Trophoblast cell (in vitro differentiated cells and primary cell): ENCODE measurements around the gene NANOS1.

Experiments
- DNase-seq, 2 donors: peaks; one replicate each; pipeline ENCODE4 v3.0.0-alpha.2; 2016
- H2AFZ ChIP-seq: 2 replicates; pipeline ENCODE4 v1.6.1; 2013; ENCODE audit warnings: low read length, moderate library complexity, mild to moderate bottlenecking; ENCODE audit not compliant: insufficient read depth, poor library complexity
- H2AK5ac ChIP-seq: 2 replicates; pipeline ENCODE4 v1.6.1; 2013; ENCODE audit warnings: mild to moderate bottlenecking, low read length
- H2BK120ac ChIP-seq: 2 replicates; pipeline ENCODE4 v1.6.1; 2013; ENCODE audit warnings: low read length, mild to moderate bottlenecking, moderate library complexity; ENCODE audit not compliant: insufficient read depth, poor library complexity
- H2BK12ac ChIP-seq: 2 replicates; pipeline ENCODE4 v1.6.1; 2013; ENCODE audit warnings: mild to moderate bottlenecking, low read length, moderate library complexity
- H2BK5ac ChIP-seq: 2 replicates; pipeline ENCODE4 v1.6.1; 2013; ENCODE audit warnings: low read length, low read depth, moderate library complexity, mild to moderate bottlenecking; ENCODE audit not compliant: poor library complexity
- H3K14ac ChIP-seq: 2 replicates; pipeline ENCODE4 v1.6.1; 2013; ENCODE audit warnings: mild to moderate bottlenecking, low read length
- H3K18ac ChIP-seq: 2 replicates; pipeline ENCODE4 v1.6.1; 2013; ENCODE audit warnings: mild to moderate bottlenecking, low read length
- H3K23ac ChIP-seq: 2 replicates; pipeline ENCODE4 v1.6.1; 2013; ENCODE audit warnings: low read length
- H3K27ac ChIP-seq: 2 replicates; pipeline ENCODE4 v1.5.1; 2013; ENCODE audit warnings: low read depth, mild to moderate bottlenecking, inconsistent platforms, low read length, moderate library complexity
- H3K27me3 ChIP-seq: 2 replicates; pipeline ENCODE4 v1.6.1; 2013; ENCODE audit warnings: inconsistent platforms, mild to moderate bottlenecking, low read length, moderate library complexity; ENCODE audit not compliant: insufficient read depth
- H3K36me3 ChIP-seq, 2 experiments: 1 replicate in 1 of 2; 2 replicates in 1 of 2; pipeline ENCODE4 v1.6.1; 2013; ENCODE audit warnings: low read length in 2 of 2, mild to moderate bottlenecking in 2 of 2, moderate library complexity in 1 of 2; ENCODE audit not compliant: insufficient read depth in 2 of 2, control insufficient read depth in 1 of 2
- H3K4ac ChIP-seq: 2 replicates; pipeline ENCODE4 v1.6.1; 2013; ENCODE audit warnings: low read depth, mild to moderate bottlenecking, low read length, moderate library complexity
- H3K4me1 ChIP-seq, 2 experiments: 1 replicate in 1 of 2; 2 replicates in 1 of 2; pipeline ENCODE4 v1.6.1; 2013; ENCODE audit warnings: low read length in 2 of 2, mild to moderate bottlenecking in 2 of 2, moderate library complexity in 1 of 2; ENCODE audit not compliant: insufficient read depth in 2 of 2, control insufficient read depth in 1 of 2
- H3K4me2 ChIP-seq: 2 replicates; pipeline ENCODE4 v1.6.1; 2013; ENCODE audit warnings: inconsistent platforms, mild to moderate bottlenecking, low read length, moderate library complexity
- H3K4me3 ChIP-seq: 2 replicates; pipeline ENCODE4 v1.5.1; 2013; ENCODE audit warnings: mild to moderate bottlenecking, low read depth, low read length, inconsistent platforms
- H3K79me1 ChIP-seq: one replicate; pipeline ENCODE4 v1.6.1; 2013; ENCODE audit warnings: low read length
- H3K79me2 ChIP-seq: 2 replicates; pipeline ENCODE4 v1.6.1; 2013; ENCODE audit warnings: low read length, mild to moderate bottlenecking; ENCODE audit not compliant: control insufficient read depth, insufficient read depth, poor library complexity
- H3K9ac ChIP-seq: 2 replicates; pipeline ENCODE4 v1.6.1; 2013; ENCODE audit warnings: mild to moderate bottlenecking, low read length
- H3K9me3 ChIP-seq: 2 replicates; pipeline ENCODE4 v1.6.1; 2013; ENCODE audit warnings: low read depth, mild to moderate bottlenecking, control low read depth, inconsistent platforms, low read length; ENCODE audit not compliant: insufficient read depth
- H4K12ac ChIP-seq: 2 replicates; pipeline ENCODE4 v1.6.1; 2013; ENCODE audit warnings: low read depth, mild to moderate bottlenecking, low read length, moderate library complexity
- H4K8ac ChIP-seq: 2 replicates; pipeline ENCODE4 v1.6.1; 2013; ENCODE audit warnings: low read depth, mild to moderate bottlenecking, low read length, moderate library complexity
- H4K91ac ChIP-seq: one replicate; pipeline ENCODE4 v1.6.1; 2013; ENCODE audit warnings: low read depth, mild to moderate bottlenecking, low read length, moderate library complexity
- WGBS: extraction: QIAGEN DNeasy Blood & Tissue Kit; methylation state at CpG from one replicate; pipeline ENCODE4 v1.1.7; 2013; ENCODE audit warnings: missing lambda C conversion rate; ENCODE audit not compliant: insufficient read length, insufficient coverage; ENCODE audit errors: extremely low coverage; 5-methylcytosine and 5-hydroxymethylcytosine counted together

NANOS1 gene

GRCh38 chr10:118990326-118990725, 39.2 kb upstream of the NANOS1 start:
- Histone ChIP-seq H3K79me1 (no peaks in the 10 kb centered on the region), H3K4ac (no peak overlapping the region), H2BK120ac (no peak overlapping the region), H2BK12ac (no peak overlapping the region), H2AK5ac (no peak overlapping the region), H3K9me3 (no peaks in the 10 kb centered on the region), H3K23ac (no peak overlapping the region), H4K8ac (no peak overlapping the region), H2AFZ (no peak overlapping the region), H3K9ac (no peak overlapping the region), H3K27me3 (no peaks in the 10 kb centered on the region), H3K36me3 (no peaks in the 10 kb centered on the region), H3K27ac (no peak overlapping the region), H2BK5ac (no peak overlapping the region), H3K79me2 (no peaks in the 10 kb centered on the region), H3K4me2 (no peak overlapping the region), H3K14ac (no peak overlapping the region), H3K4me1 (no peaks in the 10 kb centered on the region), H3K18ac (no peak overlapping the region), H4K12ac (no peak overlapping the region), H4K91ac (no peak overlapping the region), H3K4me3 (no peak overlapping the region)
- DNase-seq = no peak
- no CpG with 5 or more reads among the region's 1 CpG for WGBS

GRCh38 chr10:118992496-118992895, 37.0 kb upstream of the NANOS1 start:
- Histone ChIP-seq H3K79me2 (no peaks in the 10 kb centered on the region), H3K23ac (no peak overlapping the region), H4K12ac (no peak overlapping the region), H3K9me3 (no peaks in the 10 kb centered on the region), H3K79me1 (no peaks in the 10 kb centered on the region), H2BK12ac (no peak overlapping the region), H3K9ac (no peak overlapping the region), H2AK5ac (no peak overlapping the region), H4K91ac (no peak overlapping the region), H3K27ac (no peak overlapping the region), H3K4me3 (no peak overlapping the region), H2BK120ac (no peak overlapping the region), H2BK5ac (no peak overlapping the region), H3K36me3 (no peaks in the 10 kb centered on the region), H3K14ac (no peak overlapping the region), H2AFZ (no peak overlapping the region), H3K27me3 (no peaks in the 10 kb centered on the region), H3K18ac (no peak overlapping the region), H3K4me1 (no peaks in the 10 kb centered on the region), H4K8ac (no peak overlapping the region), H3K4ac (no peak overlapping the region), H3K4me2 (no peak overlapping the region)
- WGBS = no CpG with 5 or more reads among the region's 2 CpGs
- DNase-seq = no peak

GRCh38 chr10:118993214-118993613, 36.3 kb upstream of the NANOS1 start:
- H4K8ac ChIP-seq = no peak overlapping the region
- no peak overlapping the region for H3K4me3 ChIP-seq
- no peak overlapping the region for H3K14ac ChIP-seq
- no peak overlapping the region for H3K27ac ChIP-seq
- no peaks in the 10 kb centered on the region for H3K79me1 ChIP-seq
- no CpG with 5 or more reads among the region's 3 CpGs for WGBS
- DNase-seq = no peak
- H3K9me3 ChIP-seq = no peaks in the 10 kb centered on the region
- no peak overlapping the region for H3K4me2 ChIP-seq
- no peaks in the 10 kb centered on the region for H3K4me1 ChIP-seq
- no peak overlapping the region for H4K91ac ChIP-seq
- no peak overlapping the region for H2AK5ac ChIP-seq
- no peak overlapping the region for H4K12ac ChIP-seq
- H2BK5ac ChIP-seq = no peak overlapping the region
- no peaks in the 10 kb centered on the region for H3K27me3 ChIP-seq
- no peak overlapping the region for H2BK12ac ChIP-seq
- H3K23ac ChIP-seq = no peak overlapping the region
- H2BK120ac ChIP-seq = no peak overlapping the region
- H3K36me3 ChIP-seq = no peaks in the 10 kb centered on the region
- no peak overlapping the region for H3K18ac ChIP-seq
- no peak overlapping the region for H2AFZ ChIP-seq
- no peak overlapping the region for H3K9ac ChIP-seq
- no peak overlapping the region for H3K4ac ChIP-seq
- H3K79me2 ChIP-seq = no peaks in the 10 kb centered on the region

- Histone ChIP-seq H3K4me2 (no peak overlapping the region), H4K8ac (no peak overlapping the region), H4K91ac (no peak overlapping the region), H3K36me3 (no peaks in the 10 kb centered on the region), H3K27me3 (no peaks in the 10 kb centered on the region), H2AFZ (no peak overlapping the region), H3K4ac (no peak overlapping the region), H3K79me2 (no peaks in the 10 kb centered on the region), H3K18ac (no peak overlapping the region), H4K12ac (no peak overlapping the region), H3K9ac (no peak overlapping the region), H3K4me1 (no peaks in the 10 kb centered on the region), H3K4me3 (no peak overlapping the region), H3K9me3 (no peaks in the 10 kb centered on the region), H2AK5ac (no peak overlapping the region), H2BK12ac (no peak overlapping the region), H3K79me1 (no peaks in the 10 kb centered on the region), H3K27ac (no peak overlapping the region), H3K23ac (no peak overlapping the region), H2BK5ac (no peak overlapping the region), H3K14ac (no peak overlapping the region), H2BK120ac (no peak overlapping the region)
- DNase-seq = no peak
- no CpG with 5 or more reads among the region's 2 CpGs for WGBS
Measured at GRCh38 chr10:118994321-118994720, 35.2 kb upstream of the NANOS1 start.
